ENCODE results near the gene NKAP. TPM values are rescaled to one million over a fixed set of nuclear protein-coding genes. Genes with fewer than 3 reads are reported as not detected.

The NKAP gene
- total and polyA plus RNA-seq, 2 of the 13 experiments (the other 11 are each of a cell fraction or from before 2014, with no cell fraction given), result 3.6 to 6.1 TPM

DNA sequence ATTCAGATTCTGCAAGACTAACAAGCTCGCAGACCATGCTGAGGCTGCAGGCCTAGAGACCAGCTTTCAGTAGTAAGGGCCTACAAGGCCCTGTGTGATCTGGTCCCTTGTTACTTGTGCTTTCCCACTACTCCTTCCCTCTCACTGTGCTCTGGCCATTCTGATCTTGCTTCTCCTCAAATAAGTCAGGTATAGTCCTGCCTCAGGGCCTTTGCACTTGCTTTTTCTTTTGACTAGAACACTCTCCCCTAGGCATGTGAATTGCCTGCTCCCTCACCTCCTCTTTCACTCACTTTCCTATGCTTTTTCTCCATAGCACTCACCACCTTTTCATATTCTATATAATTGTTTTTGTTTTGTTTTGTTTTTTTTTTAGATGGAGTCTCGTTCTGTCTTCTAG is 25.7 kb downstream of the NKAP start:
- BruUV-seq (replicated peaks), result no TSS peak
- no peak overlapping the region for H3K27ac ChIP-seq (ENCODE audit: extremely low read length, insufficient read depth, low read length)
- FAIRE-seq (no peak), DNase-seq (ENCODE audit: low spot score) (no peak), ATAC-seq (no peak)
- H3K9ac ChIP-seq (ENCODE audit: insufficient read depth, low read depth, low read length), result no peak overlapping the region
- in situ Hi-C loops (cut with HindIII; ENCODE audit: extremely low pct_ligation_motif_present, low pct_unique_long_range_greater_than_20kb), result no loop called here
- POLR2A ChIA-PET, result no interaction called here
- H2AFZ ChIP-seq (ENCODE audit: low read length), result no peak overlapping the region
- intact Hi-C loops (cut with micrococcal nuclease; ENCODE audit: unreplicated experiment), result no loop called here
- no peaks in the 10 kb centered on the region for H3K27me3 ChIP-seq (ENCODE audit: control insufficient read depth in 1 of 2, insufficient read depth in 2 of 2, low read length in 2 of 2)
- CTCF ChIA-PET (ENCODE audit: low intra/inter-chr PET ratio, low total read pairs), result no interaction called here
- H3K4me3 ChIP-seq (replicated peaks in 1 of 3; ENCODE audit: insufficient read depth in 1 of 3, low read depth in 2 of 3, low read length in 3 of 3), result no peak overlapping the region
- no peaks in the 10 kb centered on the region for H3K79me2 ChIP-seq (ENCODE audit: insufficient read depth, low read length)
- H3K9me3 ChIP-seq (ENCODE audit: low read length), result no peaks in the 10 kb centered on the region
- 73% methylated on average over 2 of the region's 2 CpGs for WGBS (ENCODE audit: low lambda C conversion rate)
- no peaks in the 10 kb centered on the region for H4K20me1 ChIP-seq (ENCODE audit: insufficient read depth, low read length)
- no peak overlapping the region for H3K4me2 ChIP-seq (ENCODE audit: low read depth, low read length)
- H3K4me1 ChIP-seq (ENCODE audit: insufficient read depth, low read length), result no peaks in the 10 kb centered on the region
- no peaks in the 10 kb centered on the region for H3K36me3 ChIP-seq (replicated peaks in 1 of 2; ENCODE audit: control insufficient read depth in 1 of 2, insufficient read depth in 2 of 2, low read length in 2 of 2)
- TF ChIP-seq KLF15 (CRISPR knock-in tag; IDR thresholded peaks at IDR 0.05; ENCODE audit: borderline replicate concordance) (no peak), ZBTB10 (CRISPR knock-in tag; IDR thresholded peaks at IDR 0.05; ENCODE audit: borderline replicate concordance) (no peak), NR0B2 (CRISPR knock-in tag; IDR thresholded peaks at IDR 0.05) (no peak), ERF (CRISPR knock-in tag; IDR thresholded peaks at IDR 0.05) (no peak), ZNF260 (CRISPR knock-in tag; IDR thresholded peaks at IDR 0.05; ENCODE audit: borderline replicate concordance, low read depth) (no peak), GPN1 (CRISPR knock-in tag; IDR thresholded peaks at IDR 0.05; ENCODE audit: borderline replicate concordance) (no peak), ZNF687 (CRISPR knock-in tag; IDR thresholded peaks at IDR 0.05) (no peak), ZNF543 (CRISPR knock-in tag; IDR thresholded peaks at IDR 0.05) (no peak), ZFP1 (CRISPR knock-in tag; IDR thresholded peaks at IDR 0.05) (no peak), PRDM4 (CRISPR knock-in tag; IDR thresholded peaks at IDR 0.05; ENCODE audit: borderline replicate concordance) (no peak), TCF7L2 (IDR thresholded peaks at IDR 0.05; ENCODE audit: low read depth, low read length) (no peak), PLRG1 (conservative IDR thresholded peaks at IDR 0.05) (no peak), MXI1 (IDR thresholded peaks at IDR 0.05; ENCODE audit: borderline replicate concordance, low read depth, low read length) (no peak)
- TF ChIP-seq, protein P1, sequence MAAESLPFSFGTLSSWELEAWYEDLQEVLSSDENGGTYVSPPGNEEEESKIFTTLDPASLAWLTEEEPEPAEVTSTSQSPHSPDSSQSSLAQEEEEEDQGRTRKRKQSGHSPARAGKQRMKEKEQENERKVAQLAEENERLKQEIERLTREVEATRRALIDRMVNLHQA (CRISPR knock-in tag; IDR thresholded peaks at IDR 0.05), result no peak

Data from HepG2 (cell line).